OCI-LY7 (cell line): Measurements from ENCODE around the gene TTC16. TPM values are rescaled to one million over a fixed set of nuclear protein-coding genes. Genes with fewer than 3 reads are reported as not detected.

Experiments used
- BruUV-seq: library from RNA; stranded (reverse); fragments of 400-500 nt; replicated peaks from 2 replicates; lab custom pipeline; 2021; lab: Mats Ljungman, UMichigan
- CTCF ChIA-PET: fragments of 300-600 bp; sonication (Branson Sonifier 250); formaldehyde crosslinking; loops from one replicate; lab custom pipeline; 2022; ENCODE audit warnings: antibody characterized with exemption; ENCODE audit not compliant: unreplicated experiment; lab: Charles Lee
- POLR2A ChIA-PET: fragments of 300-600 bp; sonication (Branson Sonifier 250); formaldehyde crosslinking; loops from one replicate; lab custom pipeline; 2022; ENCODE audit warnings: antibody characterized with exemption; lab: Charles Lee
- DNase-seq: peaks from one replicate; pipeline ENCODE4 v3.0.0-alpha.2; 2015; ENCODE audit warnings: low spot score
- H2AFZ ChIP-seq: fragments of 200-600 bp; sonication (generic), shearing (Covaris generic); 2 replicates; pipeline ENCODE4 v1.6.1; 2014; ENCODE audit warnings: mild to moderate bottlenecking, antibody characterized with exemption, low read length, moderate library complexity
- H3K27ac ChIP-seq: fragments of 200-600 bp; sonication (generic); 2 replicates; pipeline ENCODE4 v1.5.1; 2014; ENCODE audit warnings: mixed run types, low read depth, mild to moderate bottlenecking, moderate library complexity, low read length, inconsistent platforms; ENCODE audit not compliant: poor library complexity, severe bottlenecking
- H3K36me3 ChIP-seq: fragments of 200-600 bp; sonication (generic); 2 replicates; pipeline ENCODE4 v1.6.1; 2014; ENCODE audit warnings: mild to moderate bottlenecking, antibody characterized with exemption, low read length, moderate library complexity, mixed read lengths; ENCODE audit not compliant: insufficient read depth
- H3K4me1 ChIP-seq: fragments of 200-600 bp; sonication (generic); 2 replicates; pipeline ENCODE4 v1.5.1; 2014; ENCODE audit warnings: mild to moderate bottlenecking, low read length; ENCODE audit not compliant: insufficient read depth, poor library complexity, severe bottlenecking
- H3K4me2 ChIP-seq: fragments of 200-600 bp; sonication (generic); 2 replicates; pipeline ENCODE4 v1.6.1; 2014; ENCODE audit warnings: mild to moderate bottlenecking, low read length
- H3K4me3 ChIP-seq: fragments of 200-600 bp; sonication (generic); 2 replicates; pipeline ENCODE4 v1.5.1; 2014; ENCODE audit warnings: mild to moderate bottlenecking, low read depth, low read length; ENCODE audit not compliant: poor library complexity, severe bottlenecking
- H3K79me2 ChIP-seq: fragments of 200-600 bp; sonication (generic); 2 replicates; pipeline ENCODE4 v1.6.1; 2016; ENCODE audit warnings: low read depth, mild to moderate bottlenecking, low read length, moderate library complexity, mixed read lengths; ENCODE audit not compliant: insufficient read depth
- H3K9me2 ChIP-seq: fragments of 200-600 bp; sonication (generic); 2 replicates; pipeline ENCODE4 v1.6.1; 2016; ENCODE audit warnings: mild to moderate bottlenecking, low read length, mixed read lengths; ENCODE audit not compliant: insufficient read depth
- H3K9me3 ChIP-seq: fragments of 200-600 bp; sonication (generic); 2 replicates; pipeline ENCODE4 v1.6.1; 2014; ENCODE audit warnings: mild to moderate bottlenecking, mixed run types, low read length, mixed read lengths
- H4K20me1 ChIP-seq: fragments of 200-600 bp; sonication (generic); 2 replicates; pipeline ENCODE4 v1.6.1; 2014; ENCODE audit warnings: mild to moderate bottlenecking, antibody characterized with exemption, low read length, moderate library complexity, mixed read lengths; ENCODE audit not compliant: insufficient read depth
- EZH2phosphoT487 ChIP-seq: fragments of 200-600 bp; sonication (generic); IDR thresholded peaks from 2 replicates; pipeline ENCODE4 v1.6.1; 2018; ENCODE audit warnings: low read depth, borderline replicate concordance, mild to moderate bottlenecking, mixed run types, antibody characterized with exemption, low read length, moderate library complexity, mixed read lengths
- intact Hi-C: fragments of 100-400 bp; cut with micrococcal nuclease; formaldehyde crosslinking; loops from one replicate; pipeline ENCODE4 v1.10.0; 2022; ENCODE audit not compliant: unreplicated experiment
- total RNA-seq, 2 experiments: library from RNA; depleted of rRNA in 1 of 2; stranded (reverse); fragments of >200 nt in 1 of 2; shearing (Covaris generic) in 1 of 2; gene quantifications; 2 replicates each; pipeline ENCODE4 v1.2.3, GENCODE V29; 2014 to 2022
- TF ChIP-seq, protein P1 (sequence below): fragments of 200-600 bp; sonication (generic); conservative IDR thresholded peaks from 2 replicates; pipeline ENCODE4 v1.5.1; 2014; ENCODE audit warnings: mild to moderate bottlenecking, antibody characterized with exemption, low read length, moderate library complexity, mixed read lengths

TTC16 gene
- total RNA-seq, 2 experiments from 2014 or later = not detected

DNA sequence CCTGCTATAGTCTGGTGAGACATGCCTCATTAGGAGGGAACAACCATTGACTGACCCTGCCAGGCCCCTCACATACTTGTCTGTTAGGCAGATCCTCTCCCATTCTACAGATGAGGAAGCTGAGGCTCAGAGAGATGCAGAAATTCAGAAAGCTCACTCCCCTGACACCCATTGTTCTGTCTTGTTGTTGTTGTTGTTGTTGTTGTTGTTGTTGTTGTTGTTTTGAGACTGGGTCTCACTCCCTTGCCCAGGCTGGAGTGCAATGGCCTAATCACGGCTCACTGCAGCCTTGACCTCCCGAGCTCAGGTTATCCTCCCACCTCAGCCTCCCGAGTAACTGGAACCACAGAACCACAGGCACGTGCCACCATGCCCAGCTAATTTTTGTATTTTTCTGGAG lies 22.2 kb upstream of the TTC16 start:
- CTCF ChIA-PET = interaction anchor here (0.6 kb wide), 1 partner anchor 10 kb away, joined by 3 read pairs; no protein-coding TSS in a partner anchor
- no peaks in the 10 kb centered on the region for H3K79me2 ChIP-seq

DNA sequence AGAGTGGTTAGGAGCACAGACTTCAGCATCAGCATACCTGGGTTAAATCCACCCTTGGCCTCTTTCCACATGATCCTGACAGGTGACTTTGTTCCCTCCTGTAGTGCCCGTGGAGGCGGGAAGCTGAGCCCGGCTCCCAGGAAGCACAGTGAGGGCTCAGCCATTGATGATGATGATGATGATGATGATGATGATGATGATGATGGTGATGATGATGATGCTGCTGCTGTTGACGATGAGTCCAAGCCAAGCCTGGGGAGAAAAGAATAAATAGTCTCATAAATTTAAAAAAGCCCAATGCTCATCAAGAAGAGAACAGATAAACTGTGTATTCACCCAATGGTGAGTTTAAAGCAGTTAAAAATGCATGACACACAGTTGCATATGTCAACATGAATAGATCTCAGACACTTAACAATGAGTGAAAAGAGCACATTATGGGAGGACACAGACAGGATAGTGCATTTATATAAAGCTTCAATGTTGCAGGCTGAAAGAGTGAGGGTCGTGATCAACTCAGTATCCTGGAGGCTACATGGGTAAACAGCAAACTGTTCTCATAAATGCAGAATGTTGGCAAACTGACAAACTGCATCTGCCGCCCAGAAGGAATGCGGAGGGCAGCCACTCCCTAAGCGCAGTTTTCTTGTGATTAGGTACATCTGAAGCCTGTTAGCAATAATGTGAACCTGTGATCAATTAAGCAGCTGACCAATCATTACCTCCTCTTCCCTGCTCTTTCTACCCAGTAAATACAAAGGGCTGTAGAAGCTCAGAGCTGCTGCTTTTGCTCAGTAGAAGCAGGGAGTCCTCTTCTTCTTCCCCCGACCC lies 20.8 kb upstream of the TTC16 start:
- Histone ChIP-seq H3K79me2 (no peaks in the 10 kb centered on the region), H3K4me3 (no peak overlapping the region), H3K9me3 (no peaks in the 10 kb centered on the region), H3K36me3 (no peaks in the 10 kb centered on the region), H3K27ac (no peak overlapping the region), H3K9me2 (no peaks in the 10 kb centered on the region), H3K4me2 (no peak overlapping the region), H2AFZ (no peak overlapping the region), H3K4me1 (no peaks in the 10 kb centered on the region), H4K20me1 (no peaks in the 10 kb centered on the region)
- CTCF ChIA-PET = no interaction called here
- BruUV-seq = no TSS peak
- TF ChIP-seq, protein P1, sequence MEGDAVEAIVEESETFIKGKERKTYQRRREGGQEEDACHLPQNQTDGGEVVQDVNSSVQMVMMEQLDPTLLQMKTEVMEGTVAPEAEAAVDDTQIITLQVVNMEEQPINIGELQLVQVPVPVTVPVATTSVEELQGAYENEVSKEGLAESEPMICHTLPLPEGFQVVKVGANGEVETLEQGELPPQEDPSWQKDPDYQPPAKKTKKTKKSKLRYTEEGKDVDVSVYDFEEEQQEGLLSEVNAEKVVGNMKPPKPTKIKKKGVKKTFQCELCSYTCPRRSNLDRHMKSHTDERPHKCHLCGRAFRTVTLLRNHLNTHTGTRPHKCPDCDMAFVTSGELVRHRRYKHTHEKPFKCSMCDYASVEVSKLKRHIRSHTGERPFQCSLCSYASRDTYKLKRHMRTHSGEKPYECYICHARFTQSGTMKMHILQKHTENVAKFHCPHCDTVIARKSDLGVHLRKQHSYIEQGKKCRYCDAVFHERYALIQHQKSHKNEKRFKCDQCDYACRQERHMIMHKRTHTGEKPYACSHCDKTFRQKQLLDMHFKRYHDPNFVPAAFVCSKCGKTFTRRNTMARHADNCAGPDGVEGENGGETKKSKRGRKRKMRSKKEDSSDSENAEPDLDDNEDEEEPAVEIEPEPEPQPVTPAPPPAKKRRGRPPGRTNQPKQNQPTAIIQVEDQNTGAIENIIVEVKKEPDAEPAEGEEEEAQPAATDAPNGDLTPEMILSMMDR = no peak
- no peak for TF ChIP-seq EZH2phosphoT487
- DNase-seq = no peak
- POLR2A ChIA-PET = no interaction called here
- intact Hi-C loops = no loop called here

More for the DNA sequence above, 22.2 kb upstream of the TTC16 start:
- no peaks in the 10 kb centered on the region for H4K20me1 ChIP-seq
- no peak overlapping the region for H3K27ac ChIP-seq
- POLR2A ChIA-PET = no interaction called here
- H2AFZ ChIP-seq = no peak overlapping the region
- intact Hi-C loops = no loop called here
- no peaks in the 10 kb centered on the region for H3K4me1 ChIP-seq
- H3K9me2 ChIP-seq = no peaks in the 10 kb centered on the region
- TF ChIP-seq, protein P1 = no peak
- TF ChIP-seq EZH2phosphoT487 = no peak
- H3K4me2 ChIP-seq = no peak overlapping the region
- BruUV-seq = no TSS peak
- no peaks in the 10 kb centered on the region for H3K9me3 ChIP-seq
- DNase-seq = no peak
- no peaks in the 10 kb centered on the region for H3K36me3 ChIP-seq
- no peak overlapping the region for H3K4me3 ChIP-seq

DNA sequence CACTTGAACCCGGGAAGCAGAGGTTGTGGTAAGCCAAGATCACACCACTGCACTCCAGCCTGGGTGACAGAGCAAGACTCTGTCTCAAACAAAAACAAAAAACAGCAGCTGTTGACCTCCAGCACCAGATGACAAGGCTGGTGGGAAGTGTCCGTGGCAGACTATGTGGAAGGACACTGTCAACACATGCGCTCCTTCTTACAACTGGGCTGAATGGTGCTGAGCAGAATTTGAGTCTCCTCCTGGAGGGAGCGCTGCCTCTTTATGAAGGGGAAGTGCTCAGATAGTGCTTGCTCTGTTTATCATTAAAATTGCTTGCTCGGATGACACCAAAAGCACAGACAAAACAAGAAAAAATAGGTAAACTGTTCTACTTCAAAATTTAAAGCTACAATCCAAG lies 18.3 kb upstream of the TTC16 start:
- no peaks in the 10 kb centered on the region for H3K9me2 ChIP-seq
- CTCF ChIA-PET = no interaction called here
- H4K20me1 ChIP-seq = no peaks in the 10 kb centered on the region
- BruUV-seq = no TSS peak
- no peaks in the 10 kb centered on the region for H3K79me2 ChIP-seq
- no peak for DNase-seq
- H3K4me2 ChIP-seq = no peak overlapping the region
- H3K9me3 ChIP-seq = no peaks in the 10 kb centered on the region
- TF ChIP-seq, protein P1 = no peak
- no peak for TF ChIP-seq EZH2phosphoT487
- H2AFZ ChIP-seq = no peak overlapping the region
- H3K4me1 ChIP-seq = no peaks in the 10 kb centered on the region
- POLR2A ChIA-PET = no interaction called here
- no peak overlapping the region for H3K27ac ChIP-seq
- no peaks in the 10 kb centered on the region for H3K36me3 ChIP-seq
- intact Hi-C loops = no loop called here
- no peak overlapping the region for H3K4me3 ChIP-seq
